Effector CD8-positive, alpha-beta T cell (primary cell): ENCODE results near the gene ZP4.
"Not testable (repeated sequence)": the region's sequence is repeated elsewhere in the genome, so short reads cannot be mapped to it uniquely, and the experiment has no call there.

ENCODE experiments used
- DNase-seq: peaks from one replicate; lab custom pipeline; 2025; lab: John Stamatoyannopoulos, UW

The ZP4 gene

GRCh38 chr1:237875291-237875690 lies 15.4 kb downstream of the ZP4 start:
- DNase-seq, result no peak

- DNase-seq, result no peak
Measured at GRCh38 chr1:237873487-237874211, 17.1 kb downstream of the ZP4 start.

GRCh38 chr1:237868817-237869600 lies 21.7 kb downstream of the ZP4 start:
- no peak for DNase-seq

GRCh38 chr1:237867380-237867888 lies 23.3 kb downstream of the ZP4 start:
- DNase-seq, result no peak

- DNase-seq, result no peak
Measured at GRCh38 chr1:237864338-237865244, 26.1 kb downstream of the ZP4 start.

GRCh38 chr1:237863234-237863633 lies 27.5 kb downstream of the ZP4 start:
- no peak for DNase-seq

- no peak for DNase-seq
Measured at GRCh38 chr1:237861944-237862343, 28.8 kb downstream of the ZP4 start.

- no peak for DNase-seq
Measured at GRCh38 chr1:237858992-237859391, 31.7 kb downstream of the ZP4 start.

GRCh38 chr1:237857455-237857854 lies 33.3 kb downstream of the ZP4 start:
- no peak for DNase-seq

GRCh38 chr1:237852342-237852741 lies 38.4 kb downstream of the ZP4 start:
- DNase-seq, result no peak

GRCh38 chr1:237851210-237851845 lies 39.4 kb downstream of the ZP4 start:
- no peak for DNase-seq

- not testable (repeated sequence) for DNase-seq
Measured at GRCh38 chr1:237843516-237843915, 47.2 kb downstream of the ZP4 start.

GRCh38 chr1:237841485-237841884 lies 49.2 kb downstream of the ZP4 start:
- no peak for DNase-seq

- DNase-seq, result no peak
Measured at GRCh38 chr1:237838904-237839534, 51.7 kb downstream of the ZP4 start.

GRCh38 chr1:237838320-237838719 lies 52.4 kb downstream of the ZP4 start:
- DNase-seq, result no peak

GRCh38 chr1:237834461-237834860 lies 56.3 kb downstream of the ZP4 start:
- no peak for DNase-seq

GRCh38 chr1:237834048-237834447 lies 56.7 kb downstream of the ZP4 start:
- no peak for DNase-seq

GRCh38 chr1:237832858-237833257 lies 57.9 kb downstream of the ZP4 start:
- DNase-seq, result no peak
